ENCODE results near the gene YJU2.

Gene YJU2

GRCh38 chr19:4301590-4302242 is 54.8 kb downstream of the YJU2 start:
- DNase-seq: no peak

DNA sequence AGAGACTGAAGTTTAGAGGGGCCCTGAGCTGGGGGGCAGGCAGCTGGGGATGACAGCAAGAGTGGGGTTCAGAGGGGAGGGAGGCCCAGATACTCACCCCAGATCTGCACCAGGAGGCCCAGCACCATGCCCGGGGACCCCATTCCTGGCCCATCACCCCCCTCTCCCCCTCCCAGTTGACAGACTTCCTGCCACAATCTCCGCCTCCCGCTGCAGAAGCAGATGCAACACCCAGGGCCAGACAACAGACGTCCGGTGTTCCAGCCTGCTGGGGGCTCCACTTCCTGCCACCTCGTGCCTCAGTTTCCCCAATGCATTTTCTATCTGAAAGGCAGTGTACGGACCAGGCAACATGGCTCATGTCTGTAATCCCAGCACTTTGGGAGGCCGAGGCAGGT is 55.4 kb downstream of the YJU2 start, which contains the start of gene TMIGD2:
Gene TMIGD2 (minus strand): TSS at position 147 of the 398 bp plus-strand sequence. CDS start 4 bp downstream, at position 143.
- no peak for DNase-seq

DNA sequence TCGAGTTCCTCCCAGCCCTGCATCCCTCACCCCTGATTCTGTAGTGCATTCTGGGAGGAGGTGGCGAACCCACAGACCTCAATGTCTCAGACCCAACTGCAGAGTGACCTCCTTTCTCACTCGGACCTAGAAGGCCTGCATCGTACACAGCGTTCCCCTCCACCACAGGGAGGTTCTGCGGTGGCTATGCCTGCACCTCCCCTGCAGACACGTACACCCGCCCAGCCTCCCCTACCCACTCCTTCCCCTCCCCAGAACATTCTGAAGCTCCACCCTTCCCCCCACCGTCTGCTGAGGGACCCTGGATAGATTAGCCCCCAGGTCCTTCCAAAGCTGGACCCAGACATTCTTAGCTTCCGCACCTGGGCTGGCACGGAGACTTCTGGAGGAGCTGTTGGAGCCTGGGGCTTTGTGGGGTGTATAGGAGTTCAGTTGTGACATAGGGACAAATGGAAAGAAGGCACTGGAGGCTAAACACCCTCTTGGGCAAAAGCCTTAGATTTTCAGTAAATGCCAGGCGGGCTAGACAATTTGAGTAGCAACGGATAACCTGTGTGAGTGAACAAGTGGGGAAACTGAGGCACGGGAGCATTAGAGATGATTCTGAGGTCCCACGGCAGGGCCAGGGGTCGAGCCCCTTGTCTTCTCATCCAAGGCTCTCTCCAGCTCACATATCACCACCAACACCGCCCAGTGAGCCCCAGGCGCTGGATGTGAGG is 57.1 kb downstream of the YJU2 start:
- DNase-seq: no peak

- DNase-seq: peak; percentile 23
Measured at GRCh38 chr19:4304538-4305256, 57.8 kb downstream of the YJU2 start, which contains the start of gene FSD1. Gene FSD1, plus strand, starts transcription at chr19:4304598. Its CDS starts 149 bp downstream, at chr19:4304747.

DNA sequence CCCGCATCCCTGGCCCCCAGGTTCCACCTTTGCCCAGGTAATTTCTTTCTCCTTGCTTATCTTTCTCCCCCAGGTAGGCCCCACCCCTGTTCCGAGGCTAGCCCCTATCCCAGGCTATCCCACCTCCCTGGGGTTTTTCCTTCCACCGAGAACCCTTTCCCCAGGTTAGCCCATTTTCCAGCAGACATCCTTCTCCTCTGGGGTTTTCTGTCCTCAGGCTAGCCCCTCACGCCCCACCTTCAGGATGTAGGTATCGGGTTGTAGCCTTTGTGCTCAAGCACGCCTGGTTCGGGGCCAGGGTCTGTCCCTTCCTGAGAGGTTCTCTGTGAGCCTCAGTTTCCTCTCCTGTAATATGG is 58.4 kb downstream of the YJU2 start:
- DNase-seq: no peak

DNA sequence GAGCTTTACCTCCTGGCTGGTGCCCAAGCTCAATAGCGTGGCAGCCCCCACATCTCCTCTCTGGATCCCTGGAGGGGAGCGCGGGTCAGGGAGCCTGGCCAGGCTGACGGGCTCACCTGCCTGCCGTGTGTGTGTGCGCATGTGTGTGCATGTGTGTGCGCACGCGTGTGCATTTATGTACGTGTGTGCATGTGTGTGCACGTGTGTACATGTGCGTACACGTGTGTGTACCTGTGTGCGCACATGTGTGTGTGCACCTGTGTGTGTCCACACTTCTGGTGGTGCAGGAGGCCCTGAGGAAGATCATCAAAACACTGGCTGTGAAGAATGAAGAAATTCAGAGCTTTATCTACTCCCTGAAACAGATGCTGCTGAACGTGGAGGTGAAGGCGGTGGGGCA is 58.8 kb downstream of the YJU2 start:
- no peak for DNase-seq

DNA sequence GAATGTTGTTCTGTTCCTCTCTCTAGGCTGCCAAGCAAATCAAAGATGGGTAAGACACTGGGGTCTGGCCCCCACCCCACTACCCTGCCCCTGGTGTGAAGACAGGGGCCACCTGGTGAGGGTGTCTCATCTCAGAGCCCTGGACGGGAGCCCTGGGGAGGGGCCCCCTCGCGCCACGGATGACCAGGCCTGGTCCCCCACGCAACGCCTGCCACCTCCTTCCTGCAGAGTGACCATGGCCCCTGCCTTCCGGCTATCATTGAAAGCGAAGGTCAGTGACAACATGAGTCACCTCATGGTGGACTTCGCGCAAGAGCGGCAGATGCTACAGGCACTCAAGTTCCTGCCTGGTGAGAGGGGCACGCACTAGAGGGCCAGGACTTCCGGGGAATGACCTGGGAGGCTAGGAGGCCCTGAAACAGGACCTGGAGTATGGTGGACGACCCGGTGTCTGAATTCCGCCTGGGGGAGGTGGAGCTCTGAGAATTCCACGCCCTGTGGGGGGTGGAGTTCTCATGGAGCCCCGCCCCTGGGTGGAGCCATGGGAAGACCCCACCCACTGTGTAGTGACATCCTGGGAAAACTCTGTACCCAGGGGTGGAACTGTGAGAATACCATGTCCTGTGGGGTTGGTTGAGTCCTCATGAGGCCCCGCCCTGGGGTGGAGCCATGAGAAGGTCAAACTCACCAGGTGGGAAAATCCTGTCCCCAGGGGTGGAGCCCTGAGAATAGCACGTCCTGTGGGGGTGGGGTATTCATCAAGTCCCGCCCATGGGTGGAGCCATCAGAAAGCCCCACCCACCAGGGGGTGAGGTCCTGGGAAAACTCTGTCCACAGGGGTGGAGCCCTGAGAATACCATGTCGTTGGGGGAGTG is 63.6 kb downstream of the YJU2 start:
- no peak for DNase-seq

- DNase-seq: no peak
Measured at GRCh38 chr19:4313847-4314490, 67.1 kb downstream of the YJU2 start.

DNA sequence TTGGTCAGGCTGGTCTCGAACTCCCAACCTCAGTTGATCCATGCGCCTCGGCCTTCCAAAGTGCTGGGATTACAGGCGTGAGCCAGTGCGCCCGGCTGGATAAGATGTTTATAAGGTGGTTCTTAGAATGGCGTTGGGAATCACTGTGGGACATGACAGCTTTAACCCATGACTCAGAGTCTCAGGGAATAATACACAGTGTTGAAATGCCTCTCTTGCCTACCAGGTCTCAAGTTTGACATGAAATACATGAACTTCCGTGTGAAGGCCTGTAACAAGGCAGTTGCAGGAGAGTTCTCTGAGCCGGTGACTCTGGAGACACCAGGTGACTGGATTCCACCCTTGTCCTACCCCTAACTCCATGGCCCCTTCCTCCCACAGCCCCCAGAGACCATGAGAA is 70.1 kb downstream of the YJU2 start:
- DNase-seq: no peak

DNA sequence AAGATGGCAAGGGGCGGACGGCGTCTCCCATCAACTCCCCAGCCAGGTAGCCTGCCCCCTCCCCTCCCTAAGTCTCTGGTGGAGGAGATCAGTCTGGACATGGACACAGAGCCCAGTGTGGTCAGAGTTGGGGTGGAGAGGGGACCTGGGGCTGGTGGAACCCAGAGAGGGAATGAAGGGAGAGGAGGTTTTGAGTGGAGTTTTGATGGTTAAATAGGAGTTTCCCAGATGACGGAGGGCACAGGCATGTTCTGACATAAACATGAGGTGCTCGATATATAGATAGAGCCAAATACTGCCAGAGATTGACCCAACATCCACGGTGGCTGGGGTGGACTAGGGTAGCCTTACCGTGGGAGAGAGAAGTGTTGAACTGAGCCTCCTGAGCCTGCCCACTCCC is 71.6 kb downstream of the YJU2 start:
- no peak for DNase-seq
